GM19468 (cell line): ENCODE results near the gene HDHD5.
"Not testable (repeated sequence)": the region's sequence is repeated elsewhere in the genome, so short reads cannot be mapped to it uniquely, and the experiment has no call there.

Source experiments
- ATAC-seq: cut with Tn5 transposase; IDR thresholded peaks from one replicate; pipeline ENCODE4 v1.9.1; 2021; ENCODE audit warnings: mild to moderate bottlenecking, moderate library complexity, moderate number of reproducible peaks; ENCODE audit not compliant: unreplicated experiment; ENCODE audit errors: extremely low read depth

The HDHD5 gene

DNA sequence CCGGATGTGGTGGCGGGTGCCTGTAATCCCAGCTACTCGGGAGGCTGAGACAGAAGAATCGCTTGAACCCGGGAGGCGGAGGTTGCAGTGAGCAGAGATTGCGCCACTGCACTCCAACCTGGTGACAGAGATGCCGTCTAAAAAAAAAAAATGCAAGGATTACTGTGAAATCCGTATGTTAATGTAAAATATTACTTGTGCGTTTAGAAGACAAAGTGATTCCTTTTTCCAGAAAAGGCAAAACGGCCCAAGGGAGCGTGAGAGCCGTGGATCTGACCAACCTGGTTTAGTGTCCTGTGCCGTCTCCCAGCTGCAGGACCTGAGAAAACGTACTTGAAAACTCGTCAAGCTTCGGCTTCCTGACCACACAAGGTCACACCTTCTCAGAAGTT lies 905 bp downstream of the HDHD5 start:
- ATAC-seq: no peak

DNA sequence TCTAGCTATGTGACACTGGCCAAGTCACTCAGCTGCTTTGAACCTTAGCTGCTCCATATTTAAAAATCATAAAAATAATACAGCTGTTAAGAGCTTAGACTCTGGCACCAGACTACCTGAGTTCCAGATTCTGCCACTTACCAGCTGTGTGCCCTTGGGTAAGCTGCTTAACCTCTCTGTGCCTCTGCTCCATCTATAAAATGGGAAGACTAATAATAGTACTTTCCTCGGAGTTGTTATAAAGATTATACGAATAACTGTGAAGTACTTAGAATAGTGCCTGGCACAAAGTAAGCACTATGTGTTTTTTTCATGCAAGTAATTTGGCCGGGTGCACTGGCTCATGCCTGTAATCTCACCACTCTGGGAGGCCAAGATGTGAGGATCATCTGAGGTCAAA lies 1.4 kb downstream of the HDHD5 start:
- ATAC-seq: no peak

DNA sequence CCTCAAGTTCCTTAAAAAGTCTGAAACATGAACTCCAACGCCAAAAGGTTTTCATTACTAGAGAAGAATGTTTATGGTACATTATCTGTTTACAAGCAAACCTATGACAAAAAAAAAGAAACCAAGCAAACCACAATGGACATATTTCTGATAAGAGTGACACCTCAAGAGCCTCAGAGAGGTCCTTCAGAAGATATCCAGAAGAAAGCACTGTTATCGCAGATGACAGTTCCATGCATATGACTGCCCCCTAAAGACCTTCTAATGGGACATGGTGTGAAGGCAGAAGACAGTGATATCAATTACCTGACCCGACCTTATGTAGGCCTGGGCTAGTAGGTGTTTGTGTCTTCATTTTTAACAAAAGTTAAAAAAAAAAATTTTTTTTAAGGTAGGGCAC lies 3.1 kb downstream of the HDHD5 start:
- no peak for ATAC-seq

DNA sequence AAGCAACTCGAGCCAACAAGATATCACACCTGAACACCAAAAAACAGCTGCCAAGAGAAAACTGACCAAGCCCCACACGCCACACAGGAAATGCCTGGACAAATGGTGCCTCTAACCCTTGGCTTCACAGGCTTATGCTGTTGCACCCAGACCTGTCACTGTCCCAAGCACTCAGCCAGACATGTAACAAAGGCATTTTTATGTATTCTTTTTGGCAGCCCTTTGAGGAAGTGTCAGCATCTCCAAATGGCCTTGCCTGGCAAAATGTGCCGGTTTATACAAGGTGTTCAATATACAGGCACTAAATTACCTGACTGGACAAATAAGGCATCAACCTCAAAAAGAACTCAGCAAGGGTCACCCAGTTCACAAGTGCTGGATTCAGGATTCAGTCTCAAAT lies 6.1 kb downstream of the HDHD5 start:
- ATAC-seq: no peak

DNA sequence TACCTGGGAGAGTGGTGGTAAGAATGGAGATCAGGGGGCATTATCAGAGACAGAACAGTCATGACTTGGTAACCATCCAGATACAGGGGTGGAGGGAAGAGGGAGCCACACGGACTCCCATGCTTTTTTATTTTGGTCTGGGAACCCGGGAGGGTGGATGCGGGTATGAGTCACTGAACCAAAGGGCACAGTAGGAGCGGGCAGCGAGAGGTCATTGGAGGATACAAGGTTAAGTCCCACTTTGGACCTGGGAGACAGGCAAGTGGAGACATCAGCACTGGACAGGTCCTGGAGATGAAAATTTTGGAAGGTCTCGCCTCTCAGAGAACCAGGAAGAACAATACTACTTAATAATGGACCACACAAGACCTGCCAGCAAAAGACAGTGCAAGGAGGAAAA lies 6.7 kb downstream of the HDHD5 start:
- ATAC-seq: no peak

DNA sequence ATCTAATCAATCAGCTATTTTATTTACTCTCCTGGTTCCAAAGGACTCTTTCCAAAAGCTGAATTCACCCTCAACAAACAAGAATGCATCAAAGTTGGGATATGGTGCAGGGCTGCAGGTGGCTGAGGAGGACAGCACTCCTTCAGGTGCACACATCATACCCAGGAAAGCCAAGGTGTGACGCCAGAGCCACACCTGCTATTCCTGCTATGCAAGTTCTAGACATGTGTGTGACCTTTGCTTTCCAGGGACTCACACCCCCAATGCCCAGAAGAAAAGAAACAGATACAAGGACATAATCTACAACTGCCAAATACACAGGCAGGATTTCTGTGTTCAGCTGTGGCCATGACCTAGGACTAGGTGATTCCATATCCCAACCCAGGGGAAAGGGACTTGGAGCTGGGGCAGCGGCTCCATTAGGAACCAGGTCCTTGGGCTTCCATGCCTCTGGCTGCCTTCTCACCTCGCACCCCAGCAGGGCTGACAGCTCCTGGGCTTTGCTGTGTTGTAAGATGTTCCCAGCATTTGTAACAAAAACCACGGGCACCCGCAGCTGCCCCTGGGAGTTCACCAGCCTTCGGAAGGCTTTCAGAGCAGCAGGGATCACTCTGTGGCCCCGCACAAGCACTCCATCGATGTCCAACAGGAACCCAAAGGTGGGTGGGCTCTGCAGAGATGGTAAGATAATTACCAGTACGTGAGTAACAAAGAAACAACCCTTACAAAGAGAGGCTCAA lies 9.8 kb downstream of the HDHD5 start:
- ATAC-seq: no peak

DNA sequence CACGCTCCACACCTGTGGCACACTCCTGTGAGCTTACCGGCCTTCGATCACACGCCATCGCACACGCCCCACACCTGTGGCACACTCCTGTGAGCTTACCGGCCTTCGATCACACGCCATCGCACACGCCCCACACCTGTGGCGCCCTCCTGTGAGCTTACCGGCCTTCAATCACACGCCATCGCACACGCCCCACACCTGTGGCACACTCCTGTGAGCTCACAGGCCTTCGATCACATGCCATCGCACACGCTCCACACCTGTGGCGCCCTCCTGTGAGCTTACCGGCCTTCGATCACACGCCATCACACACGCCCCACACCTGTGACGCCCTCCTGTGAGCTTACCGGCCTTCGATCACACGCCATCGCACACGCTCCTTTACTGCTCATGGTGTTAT lies 11.6 kb downstream of the HDHD5 start:
- not testable (repeated sequence) for ATAC-seq

DNA sequence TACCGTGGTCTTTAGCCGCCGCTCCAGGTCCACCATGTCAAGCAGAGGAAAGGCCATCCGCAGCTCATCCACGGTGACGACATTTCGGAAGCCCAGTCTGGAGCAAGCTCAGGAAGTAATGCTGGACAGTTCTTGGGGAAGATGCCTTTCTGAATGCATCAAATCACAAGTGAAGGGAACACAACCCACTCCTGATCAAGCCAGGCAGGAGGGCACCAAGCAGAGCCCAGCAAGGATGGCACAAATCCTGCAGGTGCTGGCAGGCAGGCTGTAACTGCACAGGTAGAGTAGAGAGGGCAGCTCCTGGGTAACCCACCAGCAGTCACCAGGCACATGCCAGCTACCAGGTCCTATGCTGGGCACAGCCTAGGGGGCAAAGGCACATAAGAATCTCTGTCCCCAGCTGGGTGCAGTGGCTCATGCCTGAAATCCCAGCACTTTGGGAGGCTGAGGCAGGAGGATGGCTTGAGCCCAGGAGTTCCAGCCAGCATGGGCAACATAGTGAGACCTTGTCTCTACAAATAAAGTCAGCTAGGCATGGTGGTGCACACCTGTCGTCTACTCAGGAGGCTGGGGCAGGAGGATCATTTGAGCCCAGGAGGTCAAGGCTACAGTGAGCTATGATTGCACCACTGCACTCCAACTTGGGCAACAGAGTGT lies 13.9 kb downstream of the HDHD5 start:
- no peak for ATAC-seq

DNA sequence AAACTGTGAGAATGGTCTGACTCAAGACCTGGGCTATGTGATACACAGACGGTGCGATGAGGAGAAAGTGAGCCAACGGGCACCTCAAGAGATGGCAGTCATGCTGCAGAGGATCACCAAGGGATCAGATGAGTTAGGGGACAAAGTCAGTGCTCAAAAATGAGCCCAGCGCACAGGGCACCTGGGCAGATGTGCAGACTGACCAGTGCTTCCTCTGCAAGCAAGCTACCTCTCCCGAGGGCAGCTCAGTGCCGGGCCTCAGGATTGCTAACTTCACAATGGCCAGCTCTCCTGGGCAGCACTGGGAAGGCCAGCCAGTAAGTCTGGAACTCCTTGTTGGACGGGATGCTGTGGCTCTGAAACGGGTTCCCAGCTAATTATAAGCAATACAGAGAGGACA lies 15.3 kb downstream of the HDHD5 start:
- no peak for ATAC-seq

DNA sequence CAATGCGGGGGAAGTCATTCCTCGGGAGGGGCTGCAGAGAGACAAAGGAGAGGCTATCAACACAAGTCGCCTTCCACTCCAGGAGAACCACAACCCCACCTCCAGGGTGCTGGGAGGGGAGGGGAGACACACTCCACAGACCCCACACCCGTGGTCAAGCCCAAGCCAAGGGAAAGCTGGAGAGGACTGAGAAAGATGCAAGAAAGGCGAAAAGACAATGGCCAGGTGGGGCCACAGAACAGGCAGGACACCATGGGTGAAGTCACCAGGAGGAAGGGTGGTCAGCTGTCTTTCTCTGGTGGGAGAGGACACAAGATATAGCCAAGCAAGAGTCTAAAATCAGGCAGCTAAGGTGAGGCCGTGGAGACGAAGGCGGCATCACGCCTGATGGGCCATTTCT lies 16.0 kb downstream of the HDHD5 start:
- no peak for ATAC-seq

DNA sequence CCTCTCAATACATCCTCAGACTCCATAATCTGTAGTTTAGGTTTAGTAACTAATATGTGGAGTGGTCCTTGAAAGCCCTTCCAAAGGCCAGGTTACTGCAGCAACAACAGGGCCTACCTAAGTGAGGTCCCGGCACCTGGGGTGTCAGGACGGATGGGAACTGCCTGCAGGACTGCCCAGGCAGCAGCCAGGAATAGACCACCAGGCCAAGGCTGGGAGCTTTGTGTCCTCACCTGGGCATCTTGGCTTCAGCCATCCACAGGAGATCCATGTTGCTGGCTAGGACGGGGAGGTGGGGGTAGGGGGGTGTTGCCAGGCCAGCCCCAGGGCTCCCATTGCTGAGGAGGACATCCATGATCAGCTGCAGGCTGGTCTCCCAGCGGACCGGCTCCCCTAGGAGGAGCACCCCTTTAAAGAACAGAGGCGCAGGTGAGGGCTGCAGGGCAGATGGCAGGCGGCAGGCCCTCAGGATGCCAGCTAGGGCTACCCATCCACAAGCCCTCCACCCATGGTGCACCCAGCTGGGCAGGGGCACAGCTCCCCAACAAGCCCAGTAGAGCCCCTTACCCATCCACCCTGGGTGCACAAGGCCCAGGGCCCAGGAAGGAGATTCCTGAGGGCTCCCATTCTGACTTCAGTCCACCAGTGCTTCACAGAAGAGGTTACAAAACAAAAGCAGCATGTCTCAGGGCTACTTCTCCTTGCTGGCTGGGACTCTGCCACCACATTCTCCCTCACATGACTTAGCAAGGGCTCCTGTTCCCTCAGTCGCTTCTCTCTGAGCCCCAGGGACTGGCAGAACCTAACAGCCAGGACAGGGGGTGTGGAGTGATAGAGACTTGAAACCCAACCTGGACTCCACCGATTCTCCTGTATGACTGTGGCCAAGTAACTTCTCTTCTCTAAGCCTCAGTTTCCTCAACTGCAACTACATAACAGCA lies 18.0 kb downstream of the HDHD5 start:
- no peak for ATAC-seq

DNA sequence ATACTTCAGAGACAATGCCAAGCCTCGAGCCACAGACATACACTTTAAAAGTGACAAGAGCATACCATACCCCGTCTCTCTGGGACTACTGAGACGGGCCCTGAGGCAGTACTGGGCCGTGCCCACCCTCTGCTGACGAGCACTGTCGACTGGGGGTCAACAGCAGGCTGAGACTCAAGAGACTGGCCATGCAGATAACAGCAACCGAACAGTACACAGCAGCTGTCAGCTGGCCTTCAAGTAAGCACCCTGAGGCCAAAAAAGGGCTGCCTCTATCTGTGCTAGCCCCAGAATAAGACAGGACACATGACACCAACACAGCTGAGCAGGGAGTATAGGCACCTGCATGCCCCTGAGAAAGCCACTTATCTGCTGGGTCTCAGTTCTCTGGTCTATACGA lies 19.1 kb downstream of the HDHD5 start:
- ATAC-seq: no peak

DNA sequence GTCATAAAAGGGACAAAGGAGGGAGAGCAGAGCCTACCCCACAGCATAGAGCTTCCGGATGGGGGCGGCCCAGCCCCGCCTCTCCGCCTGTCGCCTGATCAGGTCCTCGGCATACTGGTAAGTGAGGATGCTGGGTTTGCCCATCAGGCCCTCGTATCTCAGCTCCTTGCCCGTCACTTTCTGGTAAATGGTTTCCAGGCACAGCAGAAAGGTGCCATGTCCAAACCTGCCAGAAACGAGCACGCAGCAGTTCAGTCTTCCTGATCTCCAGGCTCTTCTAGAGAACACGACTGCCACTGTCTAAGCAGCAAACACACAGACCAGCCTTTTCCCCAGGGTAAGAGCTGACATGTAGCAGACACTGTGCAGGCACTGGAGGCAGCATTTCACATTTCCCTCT lies 20.6 kb downstream of the HDHD5 start:
- no peak for ATAC-seq

DNA sequence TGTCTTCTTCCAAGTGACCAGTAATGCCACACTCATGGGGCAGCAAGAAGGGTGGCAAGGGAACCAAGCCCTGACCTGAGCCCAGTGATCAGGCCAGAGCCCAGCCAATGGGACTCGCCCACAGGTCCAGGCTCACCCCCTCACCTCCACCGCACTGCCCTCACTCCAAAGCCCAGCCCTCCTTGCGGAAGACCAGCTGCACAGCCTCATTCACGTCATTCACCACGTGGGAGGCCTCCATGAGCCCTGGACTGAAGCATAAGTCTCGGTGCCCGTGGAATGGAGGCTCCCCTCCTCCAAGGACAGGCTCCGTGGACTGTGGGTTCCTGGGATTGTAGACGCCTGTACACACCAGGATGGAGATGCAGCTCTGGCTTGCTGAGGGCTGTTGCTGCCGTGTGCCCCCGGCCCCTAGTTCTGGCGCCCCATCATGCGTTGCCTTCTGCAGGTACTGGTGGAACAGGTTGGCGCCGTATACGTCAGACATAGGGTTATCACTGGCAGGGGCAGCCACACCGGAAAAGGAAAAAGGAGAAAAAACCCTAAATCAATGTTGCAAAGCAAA lies 21.1 kb downstream of the HDHD5 start:
- no peak for ATAC-seq

DNA sequence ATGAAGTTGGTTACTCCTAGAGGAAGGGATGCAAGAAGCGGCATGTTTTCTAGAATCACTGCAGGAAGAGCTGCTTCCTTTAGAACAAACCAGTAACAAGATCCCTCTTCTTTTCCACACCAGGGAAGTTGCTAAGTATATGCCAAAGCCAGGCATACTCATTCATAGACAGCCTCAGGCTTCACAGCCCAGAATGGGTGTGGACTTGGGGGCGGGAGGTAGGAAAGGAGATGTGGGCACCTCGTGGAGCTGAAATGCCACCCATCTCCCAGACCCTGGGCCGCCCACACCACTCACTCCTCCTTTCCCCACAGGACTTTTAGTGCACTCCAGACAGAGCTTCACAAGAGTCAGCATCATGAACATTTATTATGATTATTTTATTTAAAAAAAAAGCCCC lies 21.9 kb downstream of the HDHD5 start:
- ATAC-seq: no peak

DNA sequence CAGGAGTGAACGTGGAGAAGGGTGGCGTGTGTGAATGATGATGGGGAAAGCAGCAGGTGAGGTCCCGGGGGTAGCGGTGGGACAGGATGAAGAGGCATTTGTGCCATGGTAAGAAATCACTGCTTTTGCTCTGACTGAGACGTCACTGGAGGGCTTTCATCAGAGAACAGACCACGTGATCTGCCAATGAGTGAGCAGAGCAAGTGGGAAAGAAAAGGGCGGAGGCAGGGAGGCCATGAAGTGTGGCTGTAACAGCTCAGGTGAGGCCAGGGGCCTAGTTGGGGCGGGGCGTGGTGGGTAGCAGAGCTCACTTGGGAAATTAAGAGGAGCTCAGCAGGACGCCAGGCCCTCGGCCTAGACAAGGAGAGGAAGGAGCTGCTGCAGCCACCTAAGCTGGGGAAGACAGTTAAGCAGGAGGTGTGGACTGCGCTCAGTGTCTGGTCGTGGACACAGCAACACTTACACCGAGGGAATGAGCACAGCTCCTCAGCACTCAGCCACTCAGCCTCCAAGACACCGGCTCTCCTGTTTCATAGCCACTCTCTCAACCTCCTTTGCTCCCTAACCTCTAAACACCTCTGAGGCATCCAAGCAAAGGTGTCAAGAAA lies 23.8 kb downstream of the HDHD5 start:
- ATAC-seq: no peak

DNA sequence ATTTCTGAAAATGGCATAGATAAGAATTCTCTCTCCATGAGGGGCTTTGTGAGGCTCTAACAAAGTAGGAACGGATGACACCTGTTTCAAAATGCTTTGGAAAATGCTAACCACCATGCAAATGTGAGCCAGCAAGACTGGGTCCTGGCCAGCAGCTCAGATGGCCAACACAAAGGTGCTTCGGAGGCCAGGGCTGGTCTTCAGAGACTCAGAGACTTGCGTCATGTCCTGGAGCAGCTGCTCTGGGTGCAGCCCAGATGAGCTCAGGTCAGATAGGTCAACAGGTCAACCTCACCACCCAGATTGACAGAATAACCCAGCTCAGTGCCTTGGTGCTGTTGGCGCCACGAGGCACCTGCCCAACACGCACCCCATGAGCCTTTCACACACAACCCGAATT lies 25.9 kb downstream of the HDHD5 start:
- ATAC-seq: no peak

DNA sequence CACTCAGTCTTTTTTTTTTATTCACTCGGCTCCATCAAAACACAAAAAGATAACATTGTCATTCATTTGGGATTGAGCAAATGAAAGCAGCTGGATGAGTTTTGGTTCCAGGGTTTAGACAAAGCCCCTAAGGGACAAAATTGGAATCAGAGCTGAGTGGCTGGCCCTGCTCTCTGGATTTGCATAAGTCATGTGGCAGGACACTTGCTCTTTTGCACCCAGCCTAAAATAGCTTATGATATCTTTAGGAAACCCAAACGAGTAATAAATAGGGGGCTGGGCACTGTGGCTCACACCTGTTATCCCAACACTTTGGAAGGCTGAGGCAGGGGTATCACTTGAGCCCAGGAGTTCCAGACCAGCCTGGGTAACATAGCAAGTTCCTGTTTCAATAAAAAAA lies 27.0 kb downstream of the HDHD5 start:
- ATAC-seq: no peak

DNA sequence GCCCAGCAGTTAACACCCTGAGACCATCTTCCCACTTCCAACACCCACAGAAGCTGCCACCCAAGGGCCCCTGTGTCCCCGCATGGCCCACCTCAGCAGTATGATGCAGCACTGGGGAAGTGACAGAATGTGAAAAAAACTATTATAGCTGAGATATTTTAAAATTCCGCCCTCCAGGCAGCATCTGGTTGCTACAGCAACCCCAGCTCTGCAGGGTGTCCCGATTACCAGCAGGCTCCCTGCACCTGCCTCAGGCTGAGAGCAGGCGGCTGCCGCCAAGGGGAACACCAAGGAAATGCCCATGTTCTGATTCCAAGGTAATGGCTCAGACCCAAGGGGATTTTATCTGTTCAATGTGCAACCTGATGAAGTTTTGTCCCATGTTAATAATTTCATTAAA lies 27.4 kb downstream of the HDHD5 start:
- no peak for ATAC-seq

DNA sequence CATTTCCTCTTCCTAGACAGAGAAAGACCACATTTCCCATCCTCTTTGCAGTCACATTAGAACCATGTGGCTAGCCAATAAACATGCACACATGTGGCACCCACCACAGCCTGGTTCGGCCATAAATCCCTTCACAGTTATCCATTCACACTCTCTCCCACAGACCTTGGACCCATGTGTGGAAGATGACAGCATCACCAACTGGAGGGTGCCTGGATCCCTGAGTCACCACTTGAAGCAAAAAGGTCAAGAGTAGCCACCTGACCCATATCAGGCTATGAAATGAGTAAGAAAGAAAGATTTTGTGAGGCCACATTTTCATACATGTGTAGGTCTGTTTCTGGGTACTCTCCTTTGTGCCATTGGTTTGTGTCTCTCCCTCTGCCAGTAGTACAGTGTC lies 28.9 kb downstream of the HDHD5 start:
- no peak for ATAC-seq
